GF-D8 (cell line): ENCODE results near the gene STRBP.

ENCODE experiments used
- DNase-seq: peaks from one replicate; lab custom pipeline; 2025; lab: John Stamatoyannopoulos, UW

Gene STRBP

GRCh38 chr9:123097430-123098095, 170.8 kb downstream of the STRBP start:
- no peak for DNase-seq

GRCh38 chr9:123096987-123097386, 171.4 kb downstream of the STRBP start:
- DNase-seq = no peak

- no peak for DNase-seq
These were observed 175.2 kb downstream of the STRBP start for GRCh38 chr9:123093141-123093540.

GRCh38 chr9:123091459-123091858, 176.9 kb downstream of the STRBP start:
- no peak for DNase-seq

- DNase-seq = no peak
These were observed 177.4 kb downstream of the STRBP start for GRCh38 chr9:123090956-123091355.

- no peak for DNase-seq
These were observed 178.0 kb downstream of the STRBP start for GRCh38 chr9:123090198-123090896.

- DNase-seq = no peak
These were observed 178.6 kb downstream of the STRBP start for GRCh38 chr9:123089790-123090189.

- DNase-seq = no peak
These were observed 179.3 kb downstream of the STRBP start for GRCh38 chr9:123089040-123089439.

GRCh38 chr9:123087359-123087888, 181.0 kb downstream of the STRBP start:
- no peak for DNase-seq

GRCh38 chr9:123085916-123086315, 182.5 kb downstream of the STRBP start:
- DNase-seq = no peak

- no peak for DNase-seq
These were observed 184.1 kb downstream of the STRBP start for GRCh38 chr9:123084256-123084655.

- DNase-seq = no peak
These were observed 184.7 kb downstream of the STRBP start for GRCh38 chr9:123083680-123084079.

GRCh38 chr9:123081824-123082223, 186.6 kb downstream of the STRBP start:
- no peak for DNase-seq

- no peak for DNase-seq
These were observed 187.9 kb downstream of the STRBP start for GRCh38 chr9:123080444-123080843.

GRCh38 chr9:123074628-123075027, 193.8 kb downstream of the STRBP start:
- DNase-seq = no peak

GRCh38 chr9:123073991-123074422, 194.4 kb downstream of the STRBP start:
- no peak for DNase-seq

- DNase-seq = no peak
These were observed 194.9 kb downstream of the STRBP start for GRCh38 chr9:123073441-123073840.

- DNase-seq = no peak
These were observed 195.9 kb downstream of the STRBP start for GRCh38 chr9:123072407-123072995.
